MM.1S (cell line): ENCODE data around the gene BORCS6.

ENCODE experiments used
- CTCF ChIP-seq: fragments of 300-600 bp; sonication (generic); IDR thresholded peaks from 2 replicates; pipeline ENCODE4 v1.5.1; 2016; ENCODE audit warnings: antibody characterized with exemption, low read length, mixed read lengths
- EZH2 ChIP-seq: fragments of 300-600 bp; sonication (generic); optimal IDR thresholded peaks from 2 replicates; pipeline ENCODE3; 2017; ENCODE audit warnings: low read depth, mild to moderate bottlenecking, antibody characterized with exemption, low read length, mixed read lengths
- EZH2phosphoT487 ChIP-seq: fragments of 300-600 bp; sonication (generic); IDR thresholded peaks from 2 replicates; pipeline ENCODE4 v1.6.1; 2018; ENCODE audit warnings: antibody characterized with exemption, low read length

- TF ChIP-seq CTCF (no peak), EZH2 (no peak), EZH2phosphoT487 (no peak)
These were observed 36.9 kb downstream of the BORCS6 start for GRCh38 chr17:8153031-8153451.
